ENCODE results near the gene SFI1.

The SFI1 gene

DNA sequence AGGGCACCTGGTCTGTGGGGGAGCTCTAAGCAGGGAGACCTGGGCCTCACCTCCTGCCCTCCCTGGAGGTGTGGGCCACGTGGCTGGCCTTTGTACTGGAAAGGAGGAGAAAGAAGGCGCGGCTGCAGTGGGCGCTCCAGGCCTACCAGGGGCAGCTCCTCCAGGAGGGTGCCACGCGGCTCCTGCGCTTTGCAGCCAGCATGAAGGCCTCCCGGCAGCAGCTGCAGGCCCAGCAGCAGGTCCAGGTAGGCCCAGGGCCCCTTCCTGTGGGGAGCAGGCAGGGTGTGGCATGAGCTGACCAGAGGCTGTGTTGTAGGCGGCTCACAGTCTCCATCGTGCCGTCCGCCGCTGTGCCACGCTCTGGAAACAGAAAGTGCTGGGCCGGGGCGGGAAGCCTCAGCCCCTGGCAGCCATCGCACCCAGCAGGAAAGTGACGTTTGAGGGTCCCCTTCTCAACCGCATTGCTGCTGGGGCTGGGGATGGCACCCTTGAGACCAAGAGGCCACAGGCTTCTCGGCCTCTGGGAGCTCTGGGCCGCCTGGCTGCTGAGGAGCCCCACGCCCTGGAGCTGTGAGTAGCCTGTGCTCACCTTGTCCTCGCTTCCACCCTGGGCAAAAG lies 117.1 kb downstream of the SFI1 start:
- H3K36me3 ChIP-seq (ENCODE audit: control insufficient read depth in 2 of 2, insufficient read depth in 1 of 2, low read length in 2 of 2): peaks cover 0 to 42% of the 10 kb centered on the region in 2 experiments; a peak in 2 of 3 replicates
- no peak overlapping the region for H3K4me3 ChIP-seq (ENCODE audit: low read depth, low read length)
- ChIA-PET CTCF (interaction anchor here (0.6 to 1.2 kb wide), 3 partner anchors 21 to 58 kb away, joined by 3 to 5 read pairs (median 3); no protein-coding TSS in a partner anchor), POLR2A (interaction anchor here (1.4 to 1.6 kb wide), 2 partner anchors 17 kb away, joined by 3 read pairs; no protein-coding TSS in a partner anchor)
- H3K9me3 ChIP-seq (ENCODE audit: control insufficient read depth, insufficient read depth, low read depth, low read length): no peaks in the 10 kb centered on the region
- H3K4me1 ChIP-seq (ENCODE audit: control insufficient read depth, insufficient read depth, low read length): no peaks in the 10 kb centered on the region
- H3K27ac ChIP-seq (ENCODE audit: extremely low read depth, low read depth, low read length): 0 out of 2 replicates have a peak overlapping the region, but pooled peaks have one; percentile 9
- TF ChIP-seq SCRT2 (tag by site-specific recombination; IDR thresholded peaks at IDR 0.05): no peak
- TF ChIP-seq ZNF404 (tag by site-specific recombination; IDR thresholded peaks at IDR 0.05): no peak
- no peak for TF ChIP-seq ZNF837 (tag by site-specific recombination; IDR thresholded peaks at IDR 0.05)
- TF ChIP-seq ZEB2 (tag by site-specific recombination; IDR thresholded peaks at IDR 0.05): no peak
- TF ChIP-seq ZSCAN30 (tag by site-specific recombination; IDR thresholded peaks at IDR 0.05): no peak
- TF ChIP-seq, protein P1, sequence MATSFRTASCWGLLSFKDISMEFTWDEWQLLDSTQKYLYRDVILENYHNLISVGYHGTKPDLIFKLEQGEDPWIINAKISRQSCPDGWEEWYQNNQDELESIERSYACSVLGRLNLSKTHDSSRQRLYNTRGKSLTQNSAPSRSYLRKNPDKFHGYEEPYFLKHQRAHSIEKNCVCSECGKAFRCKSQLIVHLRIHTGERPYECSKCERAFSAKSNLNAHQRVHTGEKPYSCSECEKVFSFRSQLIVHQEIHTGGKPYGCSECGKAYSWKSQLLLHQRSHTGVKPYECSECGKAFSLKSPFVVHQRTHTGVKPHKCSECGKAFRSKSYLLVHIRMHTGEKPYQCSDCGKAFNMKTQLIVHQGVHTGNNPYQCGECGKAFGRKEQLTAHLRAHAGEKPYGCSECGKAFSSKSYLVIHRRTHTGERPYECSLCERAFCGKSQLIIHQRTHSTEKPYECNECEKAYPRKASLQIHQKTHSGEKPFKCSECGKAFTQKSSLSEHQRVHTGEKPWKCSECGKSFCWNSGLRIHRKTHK (tag by site-specific recombination; IDR thresholded peaks at IDR 0.05): no peak
- TF ChIP-seq, protein P2, sequence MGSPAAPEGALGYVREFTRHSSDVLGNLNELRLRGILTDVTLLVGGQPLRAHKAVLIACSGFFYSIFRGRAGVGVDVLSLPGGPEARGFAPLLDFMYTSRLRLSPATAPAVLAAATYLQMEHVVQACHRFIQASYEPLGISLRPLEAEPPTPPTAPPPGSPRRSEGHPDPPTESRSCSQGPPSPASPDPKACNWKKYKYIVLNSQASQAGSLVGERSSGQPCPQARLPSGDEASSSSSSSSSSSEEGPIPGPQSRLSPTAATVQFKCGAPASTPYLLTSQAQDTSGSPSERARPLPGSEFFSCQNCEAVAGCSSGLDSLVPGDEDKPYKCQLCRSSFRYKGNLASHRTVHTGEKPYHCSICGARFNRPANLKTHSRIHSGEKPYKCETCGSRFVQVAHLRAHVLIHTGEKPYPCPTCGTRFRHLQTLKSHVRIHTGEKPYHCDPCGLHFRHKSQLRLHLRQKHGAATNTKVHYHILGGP (tag by site-specific recombination; IDR thresholded peaks at IDR 0.05): no peak
- TF ChIP-seq ZNF555 (tag by site-specific recombination; conservative IDR thresholded peaks at IDR 0.05): no peak
- TF ChIP-seq, protein P3, sequence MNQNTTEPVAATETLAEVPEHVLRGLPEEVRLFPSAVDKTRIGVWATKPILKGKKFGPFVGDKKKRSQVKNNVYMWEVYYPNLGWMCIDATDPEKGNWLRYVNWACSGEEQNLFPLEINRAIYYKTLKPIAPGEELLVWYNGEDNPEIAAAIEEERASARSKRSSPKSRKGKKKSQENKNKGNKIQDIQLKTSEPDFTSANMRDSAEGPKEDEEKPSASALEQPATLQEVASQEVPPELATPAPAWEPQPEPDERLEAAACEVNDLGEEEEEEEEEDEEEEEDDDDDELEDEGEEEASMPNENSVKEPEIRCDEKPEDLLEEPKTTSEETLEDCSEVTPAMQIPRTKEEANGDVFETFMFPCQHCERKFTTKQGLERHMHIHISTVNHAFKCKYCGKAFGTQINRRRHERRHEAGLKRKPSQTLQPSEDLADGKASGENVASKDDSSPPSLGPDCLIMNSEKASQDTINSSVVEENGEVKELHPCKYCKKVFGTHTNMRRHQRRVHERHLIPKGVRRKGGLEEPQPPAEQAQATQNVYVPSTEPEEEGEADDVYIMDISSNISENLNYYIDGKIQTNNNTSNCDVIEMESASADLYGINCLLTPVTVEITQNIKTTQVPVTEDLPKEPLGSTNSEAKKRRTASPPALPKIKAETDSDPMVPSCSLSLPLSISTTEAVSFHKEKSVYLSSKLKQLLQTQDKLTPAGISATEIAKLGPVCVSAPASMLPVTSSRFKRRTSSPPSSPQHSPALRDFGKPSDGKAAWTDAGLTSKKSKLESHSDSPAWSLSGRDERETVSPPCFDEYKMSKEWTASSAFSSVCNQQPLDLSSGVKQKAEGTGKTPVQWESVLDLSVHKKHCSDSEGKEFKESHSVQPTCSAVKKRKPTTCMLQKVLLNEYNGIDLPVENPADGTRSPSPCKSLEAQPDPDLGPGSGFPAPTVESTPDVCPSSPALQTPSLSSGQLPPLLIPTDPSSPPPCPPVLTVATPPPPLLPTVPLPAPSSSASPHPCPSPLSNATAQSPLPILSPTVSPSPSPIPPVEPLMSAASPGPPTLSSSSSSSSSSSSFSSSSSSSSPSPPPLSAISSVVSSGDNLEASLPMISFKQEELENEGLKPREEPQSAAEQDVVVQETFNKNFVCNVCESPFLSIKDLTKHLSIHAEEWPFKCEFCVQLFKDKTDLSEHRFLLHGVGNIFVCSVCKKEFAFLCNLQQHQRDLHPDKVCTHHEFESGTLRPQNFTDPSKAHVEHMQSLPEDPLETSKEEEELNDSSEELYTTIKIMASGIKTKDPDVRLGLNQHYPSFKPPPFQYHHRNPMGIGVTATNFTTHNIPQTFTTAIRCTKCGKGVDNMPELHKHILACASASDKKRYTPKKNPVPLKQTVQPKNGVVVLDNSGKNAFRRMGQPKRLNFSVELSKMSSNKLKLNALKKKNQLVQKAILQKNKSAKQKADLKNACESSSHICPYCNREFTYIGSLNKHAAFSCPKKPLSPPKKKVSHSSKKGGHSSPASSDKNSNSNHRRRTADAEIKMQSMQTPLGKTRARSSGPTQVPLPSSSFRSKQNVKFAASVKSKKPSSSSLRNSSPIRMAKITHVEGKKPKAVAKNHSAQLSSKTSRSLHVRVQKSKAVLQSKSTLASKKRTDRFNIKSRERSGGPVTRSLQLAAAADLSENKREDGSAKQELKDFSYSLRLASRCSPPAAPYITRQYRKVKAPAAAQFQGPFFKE (tag by site-specific recombination; IDR thresholded peaks at IDR 0.05; ENCODE audit: borderline replicate concordance): no peak
- TF ChIP-seq ZNF596 (tag by site-specific recombination; IDR thresholded peaks at IDR 0.05): no peak
- TF ChIP-seq YY1 (tag by site-specific recombination; IDR thresholded peaks at IDR 0.05): no peak
- no peak for TF ChIP-seq ZNF239 (tag by site-specific recombination; IDR thresholded peaks at IDR 0.05)
- no peak for TF ChIP-seq HOXA7 (CRISPR knock-in tag; IDR thresholded peaks at IDR 0.05; ENCODE audit: borderline replicate concordance)

DNA sequence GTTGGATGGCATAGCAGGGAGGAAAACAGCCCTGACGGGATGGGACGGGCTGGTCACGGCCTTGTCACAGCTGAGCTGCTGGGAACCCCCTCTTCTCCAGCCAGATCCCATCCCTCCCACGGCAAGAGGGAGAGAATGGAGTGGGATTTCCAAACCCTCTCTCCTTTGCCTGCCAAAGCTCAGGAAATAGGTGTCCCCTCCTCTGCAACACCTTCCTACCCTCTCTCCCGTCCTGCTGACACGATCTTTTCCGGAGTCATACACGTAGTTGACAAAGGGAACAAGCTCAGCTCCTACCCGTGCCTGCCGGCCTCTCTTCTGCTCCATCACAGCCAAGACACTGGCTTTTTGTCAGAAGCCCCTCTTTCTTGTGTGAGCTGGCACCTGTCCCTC lies 117.6 kb downstream of the SFI1 start:
- Histone ChIP-seq H3K4me3 (ENCODE audit: low read depth, low read length) (no peak overlapping the region), H3K27ac (ENCODE audit: extremely low read depth, low read depth, low read length) (0 out of 2 replicates have a peak overlapping the region, but pooled peaks have one; percentile 9), H3K4me1 (ENCODE audit: control insufficient read depth, insufficient read depth, low read length) (no peaks in the 10 kb centered on the region), H3K36me3 (ENCODE audit: control insufficient read depth in 2 of 2, insufficient read depth in 1 of 2, low read length in 2 of 2) (peaks cover 0 to 47% of the 10 kb centered on the region in 2 experiments; a peak in 2 of 3 replicates), H3K9me3 (ENCODE audit: control insufficient read depth, insufficient read depth, low read depth, low read length) (no peaks in the 10 kb centered on the region)
- TF ChIP-seq ZFP41 (tag by site-specific recombination; IDR thresholded peaks at IDR 0.05; ENCODE audit: borderline replicate concordance): no peak
- no peak for TF ChIP-seq SALL2 (tag by site-specific recombination; IDR thresholded peaks at IDR 0.05; ENCODE audit: borderline replicate concordance)
- TF ChIP-seq, protein P4, sequence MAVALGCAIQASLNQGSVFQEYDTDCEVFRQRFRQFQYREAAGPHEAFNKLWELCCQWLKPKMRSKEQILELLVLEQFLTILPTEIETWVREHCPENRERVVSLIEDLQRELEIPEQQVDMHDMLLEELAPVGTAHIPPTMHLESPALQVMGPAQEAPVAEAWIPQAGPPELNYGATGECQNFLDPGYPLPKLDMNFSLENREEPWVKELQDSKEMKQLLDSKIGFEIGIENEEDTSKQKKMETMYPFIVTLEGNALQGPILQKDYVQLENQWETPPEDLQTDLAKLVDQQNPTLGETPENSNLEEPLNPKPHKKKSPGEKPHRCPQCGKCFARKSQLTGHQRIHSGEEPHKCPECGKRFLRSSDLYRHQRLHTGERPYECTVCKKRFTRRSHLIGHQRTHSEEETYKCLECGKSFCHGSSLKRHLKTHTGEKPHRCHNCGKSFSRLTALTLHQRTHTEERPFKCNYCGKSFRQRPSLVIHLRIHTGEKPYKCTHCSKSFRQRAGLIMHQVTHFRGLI (tag by site-specific recombination; IDR thresholded peaks at IDR 0.05): no peak
- 0 out of 2 replicates have a peak, but pooled peaks have one; percentile 32 for TF ChIP-seq EGR2 (tag by site-specific recombination; IDR thresholded peaks at IDR 0.05; ENCODE audit: low read depth)
- 0 out of 2 replicates have a peak, but pooled peaks have one; percentile 15 for TF ChIP-seq ZFHX2 (tag by site-specific recombination; conservative IDR thresholded peaks at IDR 0.05)
- CTCF ChIA-PET: interaction anchor here (1.0 to 1.6 kb wide), 3 partner anchors 19 to 58 kb away, joined by 3 to 4 read pairs (median 3); no protein-coding TSS in a partner anchor
- POLR2A ChIA-PET: interaction anchor here (1.6 kb wide), 1 partner anchor 16 kb away, joined by 3 read pairs; no protein-coding TSS in a partner anchor
